OCI-LY1 (cell line): ENCODE results near the gene ARFIP1.
"Not testable (repeated sequence)": the region's sequence is repeated elsewhere in the genome, so short reads cannot be mapped to it uniquely, and the experiment has no call there.

ENCODE experiments used
- H2AFZ ChIP-seq: fragments of 200-600 bp; sonication (generic), shearing (Covaris generic); 2 replicates; pipeline ENCODE4 v1.6.0; 2014; ENCODE audit warnings: antibody characterized with exemption, mild to moderate bottlenecking, low read length
- H3F3A ChIP-seq: fragments of 200-600 bp; sonication (generic), shearing (Covaris generic); 2 replicates; pipeline ENCODE4 v1.6.0; 2014; ENCODE audit warnings: mild to moderate bottlenecking, antibody characterized with exemption, low read length, moderate library complexity; ENCODE audit not compliant: insufficient read depth
- H3K27ac ChIP-seq: fragments of 200-600 bp; sonication (generic); 2 replicates; pipeline ENCODE4 v1.5.1; 2014; ENCODE audit warnings: low read length, mixed run types, mild to moderate bottlenecking, low read depth; ENCODE audit not compliant: poor library complexity, severe bottlenecking
- H3K27me3 ChIP-seq: fragments of 200-600 bp; sonication (generic); 2 replicates; pipeline ENCODE4 v1.6.0; 2014; ENCODE audit warnings: antibody characterized with exemption, mild to moderate bottlenecking, low read length, moderate library complexity; ENCODE audit not compliant: insufficient read depth
- H3K36me3 ChIP-seq: fragments of 200-600 bp; sonication (generic); 2 replicates; pipeline ENCODE4 v1.6.1; 2014; ENCODE audit warnings: mild to moderate bottlenecking, antibody characterized with exemption, low read length, moderate library complexity, mixed read lengths; ENCODE audit not compliant: insufficient read depth
- H3K4me1 ChIP-seq: fragments of 200-600 bp; sonication (generic); 2 replicates; pipeline ENCODE4 v1.5.1; 2014; ENCODE audit warnings: mild to moderate bottlenecking, low read length, moderate library complexity; ENCODE audit not compliant: insufficient read depth, severe bottlenecking
- H3K4me2 ChIP-seq: fragments of 200-600 bp; sonication (generic), shearing (Covaris generic); 2 replicates; pipeline ENCODE4 v1.6.1; 2014; ENCODE audit warnings: low read length
- H3K4me3 ChIP-seq: fragments of 200-600 bp; sonication (generic); 2 replicates; pipeline ENCODE4 v1.5.1; 2014; ENCODE audit warnings: low read length, low read depth, mild to moderate bottlenecking, mixed read lengths; ENCODE audit not compliant: poor library complexity, severe bottlenecking
- H3K79me2 ChIP-seq: fragments of 200-600 bp; shearing (Covaris generic); 2 replicates; pipeline ENCODE4 v1.6.1; 2016; ENCODE audit warnings: mixed run types, low read length, mixed read lengths; ENCODE audit not compliant: insufficient read depth
- H3K9ac ChIP-seq: fragments of 200-600 bp; sonication (generic), shearing (Covaris generic); 2 replicates; pipeline ENCODE4 v1.6.1; 2014; ENCODE audit warnings: mild to moderate bottlenecking, low read length, mixed read lengths
- H3K9me2 ChIP-seq: fragments of 200-600 bp; sonication (generic), shearing (Covaris generic); 2 replicates; pipeline ENCODE4 v1.6.1; 2014; ENCODE audit warnings: low read depth, mild to moderate bottlenecking, low read length, mixed read lengths
- H3K9me3 ChIP-seq: fragments of 200-600 bp; shearing (Covaris generic); 2 replicates; pipeline ENCODE4 v1.6.1; 2014; ENCODE audit warnings: low read length, mixed read lengths
- H4K20me1 ChIP-seq: fragments of 200-600 bp; sonication (generic), shearing (Covaris generic); 2 replicates; pipeline ENCODE4 v1.6.0; 2016; ENCODE audit warnings: mild to moderate bottlenecking, low read length; ENCODE audit not compliant: insufficient read depth
- CTCF ChIP-seq: fragments of 200-600 bp; sonication (generic), shearing (Covaris generic); IDR thresholded peaks from 2 replicates; pipeline ENCODE4 v1.5.1; 2017; ENCODE audit warnings: mild to moderate bottlenecking, antibody characterized with exemption, low read length, moderate library complexity, mixed read lengths
- EZH2 ChIP-seq: fragments of 200-600 bp; sonication (generic), shearing (Covaris generic); IDR thresholded peaks from 2 replicates; pipeline ENCODE4 v1.8.0; 2017; ENCODE audit warnings: borderline replicate concordance, mixed run types, mild to moderate bottlenecking, antibody characterized with exemption, low read length, moderate library complexity, mixed read lengths

The ARFIP1 gene

DNA sequence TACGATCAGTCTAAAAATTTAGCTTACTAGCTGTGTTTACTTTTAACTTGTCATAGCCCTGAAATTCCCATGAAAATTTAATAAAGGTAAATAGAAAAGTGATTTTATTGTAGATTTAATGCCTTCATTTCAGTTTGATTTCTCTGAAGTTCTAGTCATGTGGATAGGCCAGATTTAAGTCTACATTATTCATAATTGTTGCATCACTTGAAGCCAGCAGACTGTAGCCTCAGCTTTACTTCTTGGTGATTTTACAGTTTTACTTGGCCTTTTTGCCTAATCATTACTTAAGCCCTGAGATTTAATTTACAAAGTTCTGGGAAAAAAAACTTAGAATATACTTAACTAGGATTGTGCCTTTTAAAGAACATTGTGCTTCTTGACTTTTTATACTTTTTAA lies 82.9 kb downstream of the ARFIP1 start:
- H3K27ac ChIP-seq, result no peak overlapping the region
- H3K4me2 ChIP-seq, result no peak overlapping the region
- H4K20me1 ChIP-seq, result no peaks in the 10 kb centered on the region
- peaks cover 5% of the 10 kb centered on the region; the same call in 1 of the 2 replicates for H3K36me3 ChIP-seq
- no peak overlapping the region for H2AFZ ChIP-seq
- no peaks in the 10 kb centered on the region for H3F3A ChIP-seq
- no peak overlapping the region for H3K9ac ChIP-seq
- H3K79me2 ChIP-seq, result no peaks in the 10 kb centered on the region
- H3K9me3 ChIP-seq, result no peaks in the 10 kb centered on the region
- no peak overlapping the region for H3K4me3 ChIP-seq
- H3K4me1 ChIP-seq, result no peaks in the 10 kb centered on the region
- no peaks in the 10 kb centered on the region for H3K9me2 ChIP-seq
- no peaks in the 10 kb centered on the region for H3K27me3 ChIP-seq
- TF ChIP-seq EZH2, result no peak
- no peak for TF ChIP-seq CTCF

DNA sequence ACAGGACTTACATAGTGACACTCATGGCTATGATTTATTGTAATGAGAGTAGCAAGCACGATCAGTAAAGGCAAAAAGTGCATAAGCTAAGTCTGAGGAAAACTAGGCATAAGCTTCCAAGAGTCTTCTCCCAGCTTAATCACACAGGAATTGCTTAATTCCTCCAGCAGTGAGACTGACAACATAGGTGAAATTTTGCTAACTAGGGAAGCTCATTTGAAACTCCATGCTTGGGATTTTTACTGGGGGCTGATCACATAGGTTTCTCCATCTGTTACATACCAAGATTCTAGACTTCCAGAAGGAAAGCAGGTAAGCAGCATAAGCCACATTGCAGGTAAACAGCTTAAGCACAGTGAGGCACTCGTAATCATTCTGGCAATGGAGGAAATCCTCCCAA lies 84.6 kb downstream of the ARFIP1 start:
- Histone ChIP-seq H3K27me3 (no peaks in the 10 kb centered on the region), H3K27ac (no peak overlapping the region), H3K79me2 (no peaks in the 10 kb centered on the region), H3K9me3 (no peaks in the 10 kb centered on the region), H3K4me3 (no peak overlapping the region), H3F3A (no peaks in the 10 kb centered on the region), H4K20me1 (no peaks in the 10 kb centered on the region), H3K36me3 (peaks cover 5% of the 10 kb centered on the region; the same call in 1 of the 2 replicates), H3K4me2 (no peak overlapping the region), H3K4me1 (no peaks in the 10 kb centered on the region), H3K9ac (no peak overlapping the region), H3K9me2 (no peaks in the 10 kb centered on the region), H2AFZ (no peak overlapping the region)
- no peak for TF ChIP-seq EZH2
- no peak for TF ChIP-seq CTCF

DNA sequence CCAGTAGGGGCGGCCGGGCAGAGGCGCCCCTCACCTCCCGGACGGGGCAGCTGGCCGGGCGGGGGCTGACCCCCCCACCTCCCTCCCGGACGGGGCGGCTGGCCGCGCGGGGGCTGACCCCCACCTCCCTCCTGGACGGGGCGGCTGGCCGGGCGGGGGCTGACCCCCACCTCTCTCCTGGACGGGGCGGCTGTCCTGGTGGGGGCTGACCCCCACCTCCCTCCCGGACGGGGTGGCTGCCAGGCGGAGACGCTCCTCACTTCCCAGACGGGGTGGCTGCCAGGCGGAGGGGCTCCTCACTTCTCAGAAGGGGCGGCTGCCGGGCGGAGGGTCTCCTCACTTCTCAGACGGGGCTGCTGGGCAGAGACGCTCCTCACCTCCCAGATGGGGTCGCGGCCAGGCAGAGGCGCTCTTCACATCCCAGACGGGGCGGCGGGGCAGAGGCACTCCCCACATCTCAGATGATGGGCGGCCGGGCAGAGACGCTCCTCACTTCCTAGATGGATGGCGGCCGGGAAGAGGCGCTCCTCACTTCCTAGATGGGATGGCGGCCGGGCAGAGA lies 86.8 kb downstream of the ARFIP1 start:
- H3F3A ChIP-seq, H3K4me2 ChIP-seq, H3K27ac ChIP-seq, H2AFZ ChIP-seq, H3K36me3 ChIP-seq, H3K79me2 ChIP-seq, H3K4me3 ChIP-seq, H3K9me2 ChIP-seq, H3K27me3 ChIP-seq, H3K4me1 ChIP-seq, H3K9ac ChIP-seq, H4K20me1 ChIP-seq, H3K9me3 ChIP-seq: not testable (repeated sequence)

- no peak overlapping the region for H3K9ac ChIP-seq
- no peak overlapping the region for H3K4me3 ChIP-seq
- no peaks in the 10 kb centered on the region for H4K20me1 ChIP-seq
- no peak overlapping the region for H3K27ac ChIP-seq
- H3K9me3 ChIP-seq, result no peaks in the 10 kb centered on the region
- no peaks in the 10 kb centered on the region for H3F3A ChIP-seq
- TF ChIP-seq EZH2 (no peak), CTCF (no peak)
- H3K79me2 ChIP-seq, result no peaks in the 10 kb centered on the region
- H2AFZ ChIP-seq, result no peak overlapping the region
- H3K9me2 ChIP-seq, result no peaks in the 10 kb centered on the region
- no peak overlapping the region for H3K4me2 ChIP-seq
- H3K4me1 ChIP-seq, result no peaks in the 10 kb centered on the region
- H3K27me3 ChIP-seq, result no peaks in the 10 kb centered on the region
- H3K36me3 ChIP-seq, result peaks cover 13% of the 10 kb centered on the region; the same call in 1 of the 2 replicates
Measured at GRCh38 chr4:152870606-152871005, 90.9 kb downstream of the ARFIP1 start.
